SK-N-MC (cell line): ENCODE results near the gene DOCK1.

Experiments
- EZH2 ChIP-seq: fragments of 200-600 bp; sonication (generic); IDR thresholded peaks from one replicate; pipeline ENCODE4 v1.6.1; 2017; ENCODE audit warnings: antibody characterized with exemption
- POLR2AphosphoS5 ChIP-seq: IDR thresholded peaks from 2 replicates; pipeline ENCODE4 v1.6.1; 2012; ENCODE audit warnings: mild to moderate bottlenecking, low read depth, low read length, borderline replicate concordance

GRCh38 chr10:127451628-127452027, 546.4 kb downstream of the DOCK1 start:
- TF ChIP-seq POLR2AphosphoS5 (no peak), EZH2 (no peak)
